ENCODE results near the gene CTDSPL2. TPM values are rescaled to one million over a fixed set of nuclear protein-coding genes. Genes with fewer than 3 reads are reported as not detected.
"Not testable (repeated sequence)": the region's sequence is repeated elsewhere in the genome, so short reads cannot be mapped to it uniquely, and the experiment has no call there.

CTDSPL2 gene
- total and polyA plus RNA-seq, 5 donors, result 4.8 to 25.7 (median 21.5) TPM

GRCh38 chr15:44542596-44542995, 115.2 kb downstream of the CTDSPL2 start:
- no peak for ATAC-seq
- intact Hi-C loops (cut with DNase I), result no loop called here
- H3K27me3 ChIP-seq (ENCODE audit: control insufficient read depth, insufficient read depth), result no peaks in the 10 kb centered on the region
- H3K4me1 ChIP-seq (ENCODE audit: control insufficient read depth, insufficient read depth, low read length), result peaks cover 6% of the 10 kb centered on the region
- H3K4me3 ChIP-seq (ENCODE audit: low read length), result no peak overlapping the region
- no peaks in the 10 kb centered on the region for H3K9me3 ChIP-seq (ENCODE audit: control insufficient read depth, low read length)
- DNase-seq, result no peak
- H3K27ac ChIP-seq (ENCODE audit: low read length), result no peak overlapping the region

- H3K27ac ChIP-seq (ENCODE audit: low read length); H3K4me3 ChIP-seq (ENCODE audit: low read length); H3K4me1 ChIP-seq (ENCODE audit: control insufficient read depth, insufficient read depth, low read length); H3K9me3 ChIP-seq (ENCODE audit: control insufficient read depth, low read length); ATAC-seq; DNase-seq; H3K27me3 ChIP-seq (ENCODE audit: control insufficient read depth, insufficient read depth); intact Hi-C loops (cut with DNase I): not testable (repeated sequence)
- 90% methylated on average over 5 of the region's 5 CpGs for WGBS
Measured at GRCh38 chr15:44544745-44545144, 117.3 kb downstream of the CTDSPL2 start.

GRCh38 chr15:44545913-44546802, 118.7 kb downstream of the CTDSPL2 start:
- WGBS, result 60% methylated on average over 5 of the region's 5 CpGs
- intact Hi-C loops (cut with DNase I), result no loop called here
- Histone ChIP-seq H3K27me3 (ENCODE audit: control insufficient read depth, insufficient read depth) (no peaks in the 10 kb centered on the region), H3K9me3 (ENCODE audit: control insufficient read depth, low read length) (no peaks in the 10 kb centered on the region), H3K4me3 (ENCODE audit: low read length) (no peak overlapping the region), H3K4me1 (ENCODE audit: control insufficient read depth, insufficient read depth, low read length) (peaks cover 7% of the 10 kb centered on the region), H3K27ac (ENCODE audit: low read length) (no peak overlapping the region)
- DNase-seq (no peak), ATAC-seq (peak; percentile 49 to 60)

- WGBS, result 97% methylated on average over 9 of the region's 9 CpGs
- H3K4me3 ChIP-seq (ENCODE audit: low read length), result not testable (repeated sequence)
Measured at GRCh38 chr15:44549152-44549551, 121.7 kb downstream of the CTDSPL2 start.

GRCh38 chr15:44550256-44550655, 122.8 kb downstream of the CTDSPL2 start:
- H3K4me3 ChIP-seq (ENCODE audit: low read length), result no peak overlapping the region
- H3K4me1 ChIP-seq (ENCODE audit: control insufficient read depth, insufficient read depth, low read length), result peaks cover 5% of the 10 kb centered on the region
- WGBS, result 35% methylated on average over 3 of the region's 3 CpGs
- intact Hi-C loops (cut with DNase I), result no loop called here
- ATAC-seq (no peak), DNase-seq (no peak)
- H3K27me3 ChIP-seq (ENCODE audit: control insufficient read depth, insufficient read depth), result no peaks in the 10 kb centered on the region
- no peaks in the 10 kb centered on the region for H3K9me3 ChIP-seq (ENCODE audit: control insufficient read depth, low read length)
- no peak overlapping the region for H3K27ac ChIP-seq (ENCODE audit: low read length)

More at GRCh38 chr15:44549152-44549551, 121.7 kb downstream of the CTDSPL2 start:
- H3K27ac ChIP-seq (ENCODE audit: low read length); DNase-seq; H3K27me3 ChIP-seq (ENCODE audit: control insufficient read depth, insufficient read depth); intact Hi-C loops (cut with DNase I); ATAC-seq; H3K9me3 ChIP-seq (ENCODE audit: control insufficient read depth, low read length); H3K4me1 ChIP-seq (ENCODE audit: control insufficient read depth, insufficient read depth, low read length): not testable (repeated sequence)

- ATAC-seq (no peak), DNase-seq (no peak)
- 92% methylated on average over 4 of the region's 4 CpGs for WGBS
- intact Hi-C loops (cut with DNase I), result no loop called here
- H3K27ac ChIP-seq (ENCODE audit: low read length), result no peak overlapping the region
- H3K9me3 ChIP-seq (ENCODE audit: control insufficient read depth, low read length), result no peaks in the 10 kb centered on the region
- no peak overlapping the region for H3K4me3 ChIP-seq (ENCODE audit: low read length)
- peaks cover 5% of the 10 kb centered on the region for H3K4me1 ChIP-seq (ENCODE audit: control insufficient read depth, insufficient read depth, low read length)
- H3K27me3 ChIP-seq (ENCODE audit: control insufficient read depth, insufficient read depth), result no peaks in the 10 kb centered on the region
Measured at GRCh38 chr15:44550734-44551133, 123.3 kb downstream of the CTDSPL2 start.

- DNase-seq, result no peak
Measured at GRCh38 chr15:44554934-44555723, 127.7 kb downstream of the CTDSPL2 start.

GRCh38 chr15:44560926-44561325, 133.5 kb downstream of the CTDSPL2 start:
- not testable (repeated sequence) for ATAC-seq

More at GRCh38 chr15:44554934-44555723, 127.7 kb downstream of the CTDSPL2 start:
- ATAC-seq, result peak; percentile 49 to 69
- Histone ChIP-seq H3K9me3 (ENCODE audit: control insufficient read depth, low read length) (no peaks in the 10 kb centered on the region), H3K27ac (ENCODE audit: low read length) (peak overlapping the region; percentile 88), H3K4me3 (ENCODE audit: low read length) (no peak overlapping the region), H3K4me1 (ENCODE audit: control insufficient read depth, insufficient read depth, low read length) (peaks cover 2% of the 10 kb centered on the region), H3K27me3 (ENCODE audit: control insufficient read depth, insufficient read depth) (no peaks in the 10 kb centered on the region)
- WGBS, result 61% methylated on average over 4 of the region's 4 CpGs
- intact Hi-C loops (cut with DNase I), result no loop called here

GRCh38 chr15:44565387-44566154, 138.1 kb downstream of the CTDSPL2 start:
- Histone ChIP-seq H3K4me1 (ENCODE audit: control insufficient read depth, insufficient read depth, low read length) (no peaks in the 10 kb centered on the region), H3K4me3 (ENCODE audit: low read length) (no peak overlapping the region), H3K9me3 (ENCODE audit: control insufficient read depth, low read length) (no peaks in the 10 kb centered on the region), H3K27me3 (ENCODE audit: control insufficient read depth, insufficient read depth) (no peaks in the 10 kb centered on the region), H3K27ac (ENCODE audit: low read length) (no peak overlapping the region)
- intact Hi-C loops (cut with DNase I), result no loop called here
- DNase-seq, result no peak
- 98% methylated on average over 8 of the region's 8 CpGs for WGBS
- no peak for ATAC-seq

More at GRCh38 chr15:44560926-44561325, 133.5 kb downstream of the CTDSPL2 start:
- H3K4me3 ChIP-seq (ENCODE audit: low read length); H3K27ac ChIP-seq (ENCODE audit: low read length); DNase-seq; H3K4me1 ChIP-seq (ENCODE audit: control insufficient read depth, insufficient read depth, low read length); intact Hi-C loops (cut with DNase I); H3K9me3 ChIP-seq (ENCODE audit: control insufficient read depth, low read length); H3K27me3 ChIP-seq (ENCODE audit: control insufficient read depth, insufficient read depth): not testable (repeated sequence)

- DNase-seq (no peak), ATAC-seq (no peak)
- H3K27ac ChIP-seq (ENCODE audit: low read length), result no peak overlapping the region
- 96% methylated on average over 4 of the region's 4 CpGs for WGBS
- no peak overlapping the region for H3K4me3 ChIP-seq (ENCODE audit: low read length)
- no peaks in the 10 kb centered on the region for H3K27me3 ChIP-seq (ENCODE audit: control insufficient read depth, insufficient read depth)
- intact Hi-C loops (cut with DNase I), result no loop called here
- H3K4me1 ChIP-seq (ENCODE audit: control insufficient read depth, insufficient read depth, low read length), result no peaks in the 10 kb centered on the region
- no peaks in the 10 kb centered on the region for H3K9me3 ChIP-seq (ENCODE audit: control insufficient read depth, low read length)
Measured at GRCh38 chr15:44566155-44566540, 138.7 kb downstream of the CTDSPL2 start.
